GM19438 (cell line): ENCODE measurements around the gene HECTD3.
A peak's percentile ranks its signal among the peaks of the same experiment; 100 is the strongest.
"Not testable (repeated sequence)": the region's sequence is repeated elsewhere in the genome, so short reads cannot be mapped to it uniquely, and the experiment has no call there.

ENCODE experiments used
- ATAC-seq: cut with Tn5 transposase; IDR thresholded peaks from one replicate; pipeline ENCODE4 v1.9.1; 2021; ENCODE audit warnings: low read depth; ENCODE audit not compliant: unreplicated experiment

The HECTD3 gene

GRCh38 chr1:44994309-44994898 lies 16.7 kb downstream of the HECTD3 start:
- no peak for ATAC-seq

GRCh38 chr1:44988531-44989156 lies 22.5 kb downstream of the HECTD3 start:
- no peak for ATAC-seq

- peak; percentile 12 for ATAC-seq
These were observed 25.3 kb downstream of the HECTD3 start for GRCh38 chr1:44985747-44986359.

GRCh38 chr1:44977372-44977771 lies 33.8 kb downstream of the HECTD3 start:
- not testable (repeated sequence) for ATAC-seq

GRCh38 chr1:44976252-44976651 lies 34.9 kb downstream of the HECTD3 start:
- ATAC-seq, result no peak

- ATAC-seq, result no peak
These were observed 37.5 kb downstream of the HECTD3 start for GRCh38 chr1:44973645-44974044.

GRCh38 chr1:44970317-44970716 lies 40.8 kb downstream of the HECTD3 start:
- no peak for ATAC-seq

GRCh38 chr1:44964396-44964795 lies 46.7 kb downstream of the HECTD3 start:
- no peak for ATAC-seq

GRCh38 chr1:44962729-44963128 lies 48.4 kb downstream of the HECTD3 start:
- ATAC-seq, result no peak

GRCh38 chr1:44962022-44962421 lies 49.1 kb downstream of the HECTD3 start:
- not testable (repeated sequence) for ATAC-seq

- ATAC-seq, result not testable (repeated sequence)
These were observed 53.6 kb downstream of the HECTD3 start for GRCh38 chr1:44957566-44957965.

GRCh38 chr1:44956077-44956476 lies 55.0 kb downstream of the HECTD3 start:
- ATAC-seq, result not testable (repeated sequence)
